Activated T-cell treated with anti-CD3 and anti-CD28 coated beads, Interleukin-2, amount 50 U/mL, for 48 hours (primary cell): ENCODE results near the gene TXNL4B.
"Not testable (repeated sequence)": the region's sequence is repeated elsewhere in the genome, so short reads cannot be mapped to it uniquely, and the experiment has no call there.

Experiments used
- DNase-seq, 2 experiments: peaks; one replicate each; pipeline ENCODE4 v3.0.0-alpha.2; 2020

The TXNL4B gene

GRCh38 chr16:72111657-72112451, 18.4 kb upstream of the TXNL4B start:
- no peak for DNase-seq

- DNase-seq: no peak
These were observed 17.5 kb upstream of the TXNL4B start for GRCh38 chr16:72110662-72111615.

- DNase-seq: no peak
These were observed 16.6 kb upstream of the TXNL4B start for GRCh38 chr16:72109966-72110530.

GRCh38 chr16:72109300-72109699, 15.9 kb upstream of the TXNL4B start:
- DNase-seq: no peak

- DNase-seq: no peak
These were observed 15.1 kb upstream of the TXNL4B start for GRCh38 chr16:72108353-72109102.

GRCh38 chr16:72107371-72107770, 14.0 kb upstream of the TXNL4B start:
- DNase-seq: no peak

- DNase-seq: no peak
These were observed 12.6 kb upstream of the TXNL4B start for GRCh38 chr16:72105978-72106377.

- no peak for DNase-seq
These were observed 11.5 kb upstream of the TXNL4B start for GRCh38 chr16:72104905-72105304.

GRCh38 chr16:72101195-72101594, 7.8 kb upstream of the TXNL4B start:
- no peak for DNase-seq

- DNase-seq: peak; percentile 48 to 62
These were observed 6.0 kb upstream of the TXNL4B start for GRCh38 chr16:72099377-72099818.

GRCh38 chr16:72098936-72099335, 5.5 kb upstream of the TXNL4B start:
- DNase-seq: no peak

- peak in 1 of 2 experiments; percentile 56 for DNase-seq
These were observed 818 bp upstream of the TXNL4B start for GRCh38 chr16:72094266-72094610.

- DNase-seq: peak in 1 of 2 experiments; percentile 25
These were observed 480 bp downstream of the TXNL4B start for GRCh38 chr16:72092832-72093447.

GRCh38 chr16:72091217-72091616, 2.2 kb downstream of the TXNL4B start:
- no peak for DNase-seq

- DNase-seq: no peak
These were observed 8.4 kb downstream of the TXNL4B start for GRCh38 chr16:72085002-72085401.

GRCh38 chr16:72084445-72084844, 9.0 kb downstream of the TXNL4B start:
- no peak for DNase-seq

GRCh38 chr16:72083778-72084404, 9.5 kb downstream of the TXNL4B start:
- no peak for DNase-seq

- not testable (repeated sequence) for DNase-seq
These were observed 16.3 kb downstream of the TXNL4B start for GRCh38 chr16:72076991-72077706.

- not testable (repeated sequence) for DNase-seq
These were observed 18.4 kb downstream of the TXNL4B start for GRCh38 chr16:72075067-72075466.

GRCh38 chr16:72073560-72074230, 19.7 kb downstream of the TXNL4B start:
- DNase-seq: no peak
